Measurements from ENCODE around the gene CCKAR.

CCKAR gene

GRCh38 chr4:26485684-26486083 lies 4.6 kb downstream of the CCKAR start:
- no peaks in the 10 kb centered on the region for H3K27me3 ChIP-seq (ENCODE audit: insufficient read depth, low read depth, severe bottlenecking)
- TF ChIP-seq, protein P1, sequence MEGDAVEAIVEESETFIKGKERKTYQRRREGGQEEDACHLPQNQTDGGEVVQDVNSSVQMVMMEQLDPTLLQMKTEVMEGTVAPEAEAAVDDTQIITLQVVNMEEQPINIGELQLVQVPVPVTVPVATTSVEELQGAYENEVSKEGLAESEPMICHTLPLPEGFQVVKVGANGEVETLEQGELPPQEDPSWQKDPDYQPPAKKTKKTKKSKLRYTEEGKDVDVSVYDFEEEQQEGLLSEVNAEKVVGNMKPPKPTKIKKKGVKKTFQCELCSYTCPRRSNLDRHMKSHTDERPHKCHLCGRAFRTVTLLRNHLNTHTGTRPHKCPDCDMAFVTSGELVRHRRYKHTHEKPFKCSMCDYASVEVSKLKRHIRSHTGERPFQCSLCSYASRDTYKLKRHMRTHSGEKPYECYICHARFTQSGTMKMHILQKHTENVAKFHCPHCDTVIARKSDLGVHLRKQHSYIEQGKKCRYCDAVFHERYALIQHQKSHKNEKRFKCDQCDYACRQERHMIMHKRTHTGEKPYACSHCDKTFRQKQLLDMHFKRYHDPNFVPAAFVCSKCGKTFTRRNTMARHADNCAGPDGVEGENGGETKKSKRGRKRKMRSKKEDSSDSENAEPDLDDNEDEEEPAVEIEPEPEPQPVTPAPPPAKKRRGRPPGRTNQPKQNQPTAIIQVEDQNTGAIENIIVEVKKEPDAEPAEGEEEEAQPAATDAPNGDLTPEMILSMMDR (IDR thresholded peaks at IDR 0.05; ENCODE audit: low read depth, low read length), result no peak
- no peak for DNase-seq
- H3K4me3 ChIP-seq (ENCODE audit: low read depth, low read length), result no peak overlapping the region
- no peaks in the 10 kb centered on the region for H3K9me3 ChIP-seq (ENCODE audit: severe bottlenecking)
- H3K27ac ChIP-seq, result no peak overlapping the region
- H3K36me3 ChIP-seq, result no peaks in the 10 kb centered on the region

GRCh38 chr4:26484516-26484915 lies 5.8 kb downstream of the CCKAR start:
- Histone ChIP-seq H3K36me3 (no peaks in the 10 kb centered on the region), H3K9me3 (ENCODE audit: severe bottlenecking) (no peaks in the 10 kb centered on the region), H3K27ac (no peak overlapping the region), H3K27me3 (ENCODE audit: insufficient read depth, low read depth, severe bottlenecking) (no peaks in the 10 kb centered on the region), H3K4me3 (ENCODE audit: low read depth, low read length) (no peak overlapping the region)
- TF ChIP-seq, protein P1 (IDR thresholded peaks at IDR 0.05; ENCODE audit: low read depth, low read length), result no peak
- no peak for DNase-seq

GRCh38 chr4:26484032-26484515 lies 6.2 kb downstream of the CCKAR start:
- Histone ChIP-seq H3K27me3 (ENCODE audit: insufficient read depth, low read depth, severe bottlenecking) (no peaks in the 10 kb centered on the region), H3K36me3 (no peaks in the 10 kb centered on the region), H3K4me3 (ENCODE audit: low read depth, low read length) (no peak overlapping the region), H3K9me3 (ENCODE audit: severe bottlenecking) (no peaks in the 10 kb centered on the region), H3K27ac (no peak overlapping the region)
- no peak for DNase-seq
- TF ChIP-seq, protein P1 (IDR thresholded peaks at IDR 0.05; ENCODE audit: low read depth, low read length), result no peak

DNA sequence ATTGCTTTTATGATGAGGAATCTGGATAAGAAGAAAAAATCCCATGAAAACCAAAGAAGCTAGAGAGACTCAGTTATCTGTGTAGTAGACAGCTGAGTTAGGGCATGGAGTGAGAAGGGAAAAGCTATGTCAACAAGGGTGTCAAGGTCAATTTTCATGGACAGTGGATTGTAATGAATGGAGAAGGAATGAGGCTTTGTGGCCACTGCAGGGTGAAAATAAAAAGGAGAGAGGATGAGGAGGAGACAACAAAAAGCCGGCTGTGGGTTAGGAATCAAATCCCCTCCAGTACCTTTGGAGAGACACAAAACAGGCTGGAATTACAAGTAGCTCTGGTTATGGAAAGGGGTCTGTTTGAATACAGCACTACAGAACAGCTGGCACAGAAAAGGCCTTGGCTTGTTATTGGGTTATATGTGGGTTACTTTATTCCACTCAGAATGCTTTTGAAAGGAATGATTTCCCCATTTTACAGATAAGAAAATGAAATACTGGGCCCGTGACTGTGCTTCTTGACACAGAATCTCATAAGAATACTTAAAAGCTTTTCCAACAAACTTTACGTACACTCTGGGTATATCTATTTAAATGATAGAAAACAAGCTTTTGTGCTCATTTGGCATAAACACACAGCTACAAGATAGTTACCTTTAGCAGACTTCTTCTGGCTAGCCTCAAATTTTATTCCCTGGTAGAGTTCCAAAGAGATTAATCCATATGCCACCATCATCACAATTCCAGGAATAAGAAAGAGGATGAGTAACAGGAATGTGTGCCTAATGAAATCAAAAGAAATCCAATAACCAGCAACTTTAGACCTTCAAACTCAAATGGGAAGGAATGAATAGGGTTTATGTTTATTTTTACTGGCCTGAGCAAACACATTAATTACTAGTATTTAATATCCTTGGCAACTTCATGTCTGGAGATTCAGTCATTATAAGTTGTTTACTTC lies 7.5 kb downstream of the CCKAR start:
- Histone ChIP-seq H3K4me3 (ENCODE audit: low read depth, low read length) (no peak overlapping the region), H3K27ac (no peak overlapping the region), H3K27me3 (ENCODE audit: insufficient read depth, low read depth, severe bottlenecking) (no peaks in the 10 kb centered on the region), H3K36me3 (no peaks in the 10 kb centered on the region), H3K9me3 (ENCODE audit: severe bottlenecking) (no peaks in the 10 kb centered on the region)
- TF ChIP-seq, protein P1 (IDR thresholded peaks at IDR 0.05; ENCODE audit: low read depth, low read length), result no peak
- DNase-seq, result no peak

DNA sequence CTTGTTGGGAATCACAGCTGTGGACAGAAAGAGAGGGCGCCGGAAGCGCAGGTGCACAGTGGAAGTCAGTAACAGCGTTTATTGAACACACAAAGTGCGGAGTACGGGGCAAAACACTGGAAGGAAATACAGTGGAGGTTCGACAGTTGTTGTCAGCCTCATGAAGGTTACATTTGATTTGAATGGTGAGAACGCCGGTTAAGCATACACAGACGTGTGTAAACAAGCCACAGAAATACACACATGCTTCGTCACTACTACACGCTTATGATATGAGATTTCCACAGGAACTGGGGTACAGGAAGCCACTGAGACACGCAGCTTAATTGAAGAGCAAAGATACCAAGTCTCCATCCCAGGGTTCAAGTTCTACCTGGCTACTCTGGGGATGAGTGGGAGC lies 12.0 kb downstream of the CCKAR start:
- H3K27ac ChIP-seq, result no peak overlapping the region
- H3K9me3 ChIP-seq (ENCODE audit: severe bottlenecking), result peaks cover under 1% of the 10 kb centered on the region
- no peak overlapping the region for H3K4me3 ChIP-seq (ENCODE audit: low read depth, low read length)
- H3K36me3 ChIP-seq, result no peaks in the 10 kb centered on the region
- TF ChIP-seq, protein P1 (IDR thresholded peaks at IDR 0.05; ENCODE audit: low read depth, low read length), result no peak
- no peaks in the 10 kb centered on the region for H3K27me3 ChIP-seq (ENCODE audit: insufficient read depth, low read depth, severe bottlenecking)
- DNase-seq, result no peak

Data from WERI-Rb-1 (cell line).